ENCODE measurements around the gene PTPN20. TPM values are rescaled to one million over a fixed set of nuclear protein-coding genes. Genes with fewer than 3 reads are reported as not detected.

The PTPN20 gene
- under 1 TPM in 1 of 2 donors, not detected in 1; 0.69 TPM for total RNA-seq

GRCh38 chr10:46911144-46911876, at the start of gene PTPN20:
Gene PTPN20, plus strand, starts transcription at chr10:46911428. Its CDS starts 21,072 bp downstream, at chr10:46932500.

Measured in melanocyte of skin (primary cell).